ENCODE data around the gene CACHD1. TPM values are rescaled to one million over a fixed set of nuclear protein-coding genes. Genes with fewer than 3 reads are reported as not detected.

CACHD1 gene
- total RNA-seq, 2 donors from 2014 or later = 6.9 to 12.3 TPM

- DNase-seq (ENCODE audit: low spot score) = no peak
- intact Hi-C loops (cut with DNase I) = loop anchor here in 1 of 2 donors (10.0 kb wide), 1 partner anchor 379 kb away; no protein-coding TSS in a partner anchor
Observed at GRCh38 chr1:64664299-64664698, 194.4 kb downstream of the CACHD1 start.

GRCh38 chr1:64669098-64669675 lies 199.3 kb downstream of the CACHD1 start:
- intact Hi-C loops (cut with DNase I) = loop anchor here in 1 of 2 donors (10.0 kb wide), 1 partner anchor 384 kb away; no protein-coding TSS in a partner anchor

DNA sequence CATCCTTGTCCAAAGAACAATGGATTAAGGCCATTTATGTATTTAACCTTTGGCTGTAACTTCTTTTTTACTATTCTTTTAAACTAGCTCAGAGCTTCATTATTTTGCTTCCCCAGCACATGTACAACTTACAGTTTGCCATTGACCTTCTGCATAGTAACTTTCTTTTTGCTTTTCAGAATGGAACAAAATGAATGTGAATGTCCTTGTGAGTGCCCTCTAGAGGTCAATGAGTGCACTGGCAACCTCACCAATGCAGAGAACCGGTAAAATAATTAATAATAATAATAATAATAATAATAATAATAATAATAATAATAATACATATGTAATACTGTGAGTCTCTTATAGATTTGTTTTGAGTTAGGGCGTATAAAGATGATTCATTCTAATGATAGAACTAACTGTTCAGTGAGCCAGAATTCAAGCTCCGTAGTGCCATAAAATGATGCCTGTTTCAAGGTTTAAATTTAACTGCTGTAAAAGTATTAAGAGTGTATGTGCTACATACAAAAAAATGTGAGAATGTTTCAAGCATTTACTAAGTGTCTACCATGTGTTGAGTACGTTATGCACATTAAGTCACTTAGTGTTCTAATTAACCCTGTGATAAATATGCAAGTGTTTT lies 205.9 kb downstream of the CACHD1 start:
- no peak for DNase-seq (ENCODE audit: low spot score)
- intact Hi-C loops (cut with DNase I) = no loop called here

More at GRCh38 chr1:64669098-64669675, 199.3 kb downstream of the CACHD1 start:
- DNase-seq (ENCODE audit: low spot score) = no peak

DNA sequence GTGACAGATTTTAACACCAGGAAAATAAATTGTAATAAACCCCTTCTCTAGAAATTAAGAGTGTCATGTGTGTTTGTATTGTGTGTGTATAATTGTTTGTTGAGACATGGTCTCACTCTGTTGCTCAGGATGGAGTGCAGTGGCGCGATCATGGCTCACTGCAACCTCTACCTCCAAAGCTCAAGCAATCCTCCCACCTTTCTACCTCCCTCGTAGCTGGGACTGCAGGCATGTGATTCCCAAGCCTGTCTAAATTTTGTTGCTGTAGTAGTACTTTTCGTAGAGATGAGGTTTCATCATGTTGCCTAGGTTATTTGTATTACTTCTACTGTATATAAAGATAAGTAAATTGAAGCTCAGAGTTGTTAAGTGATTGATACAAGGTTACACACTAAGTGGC lies 206.5 kb downstream of the CACHD1 start:
- intact Hi-C loops (cut with DNase I) = no loop called here
- DNase-seq (ENCODE audit: low spot score) = no peak

- DNase-seq (ENCODE audit: low spot score) = no peak
Observed at GRCh38 chr1:64677532-64677931, 207.6 kb downstream of the CACHD1 start.

GRCh38 chr1:64678366-64678765 lies 208.4 kb downstream of the CACHD1 start:
- intact Hi-C loops (cut with DNase I) = no loop called here
- DNase-seq (ENCODE audit: low spot score) = no peak

More at GRCh38 chr1:64677532-64677931, 207.6 kb downstream of the CACHD1 start:
- intact Hi-C loops (cut with DNase I) = no loop called here

GRCh38 chr1:64679177-64679576 lies 209.2 kb downstream of the CACHD1 start:
- intact Hi-C loops (cut with DNase I) = no loop called here

DNA sequence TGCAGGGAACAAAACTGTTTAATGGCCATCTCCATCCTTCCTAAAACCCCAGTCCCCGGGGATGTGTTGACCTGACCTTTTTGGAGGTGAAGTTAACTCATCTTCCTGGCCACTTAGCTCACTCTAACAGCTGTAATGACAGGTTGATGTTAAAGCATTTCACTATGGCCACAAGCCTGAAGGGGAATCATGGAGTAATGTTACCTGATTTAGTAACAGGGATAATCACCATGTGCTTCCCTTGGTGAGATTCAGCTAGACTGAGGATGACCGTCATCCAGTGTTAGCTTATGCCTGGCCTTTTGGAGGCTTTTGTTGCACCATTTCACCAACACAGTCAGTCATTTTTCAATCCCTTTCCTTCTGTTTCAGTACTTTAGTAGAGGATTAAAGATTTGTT lies 210.7 kb downstream of the CACHD1 start:
- no peak for DNase-seq (ENCODE audit: low spot score)
- intact Hi-C loops (cut with DNase I) = loop anchor here in 1 of 2 donors (10.0 kb wide), 1 partner anchor 144 kb away; no protein-coding TSS in a partner anchor

More at GRCh38 chr1:64679177-64679576, 209.2 kb downstream of the CACHD1 start:
- DNase-seq (ENCODE audit: low spot score) = no peak

DNA sequence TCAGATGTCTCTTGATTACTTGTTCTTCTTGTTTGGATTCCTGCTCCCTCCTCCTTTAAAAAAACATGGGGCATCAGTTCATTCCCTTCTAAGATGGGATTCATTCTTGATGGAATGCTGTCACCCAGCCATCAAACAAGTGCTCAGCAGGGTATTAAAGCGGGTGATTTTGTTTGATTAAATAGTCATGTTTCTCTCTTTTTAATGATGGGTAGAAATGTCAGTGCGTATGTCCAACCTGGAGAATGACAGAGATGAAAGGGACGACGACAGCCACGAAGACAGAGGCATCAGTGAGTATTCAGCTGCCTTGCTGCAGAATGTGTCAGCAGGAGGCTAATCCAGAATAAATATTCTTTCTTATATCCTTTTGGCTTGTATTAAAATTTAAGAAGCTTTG lies 211.1 kb downstream of the CACHD1 start:
- intact Hi-C loops (cut with DNase I) = loop anchor here in 1 of 2 donors (10.0 kb wide), 1 partner anchor 144 kb away; no protein-coding TSS in a partner anchor
- DNase-seq (ENCODE audit: low spot score) = no peak

DNA sequence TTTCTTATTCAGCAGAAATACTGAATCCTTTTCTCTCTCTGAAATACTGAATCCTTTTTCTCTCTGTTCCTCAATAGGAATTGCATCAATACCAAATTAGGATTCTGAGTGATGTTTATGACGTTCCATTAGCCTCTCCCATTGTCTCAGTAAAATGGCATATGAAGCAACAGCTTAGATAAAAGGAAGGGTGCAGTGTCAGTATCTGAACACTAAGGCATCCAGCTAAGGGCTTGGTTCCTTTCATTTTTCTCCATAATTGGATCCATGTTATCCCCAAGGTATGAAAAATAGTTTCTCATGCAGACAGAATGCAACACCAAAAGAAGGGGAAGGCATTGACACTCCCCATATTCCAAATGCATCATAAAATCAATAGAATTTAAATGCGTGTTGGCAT lies 213.5 kb downstream of the CACHD1 start:
- intact Hi-C loops (cut with DNase I) = loop anchor here in 1 of 2 donors (10.0 kb wide), 1 partner anchor 141 kb away; no protein-coding TSS in a partner anchor

DNA sequence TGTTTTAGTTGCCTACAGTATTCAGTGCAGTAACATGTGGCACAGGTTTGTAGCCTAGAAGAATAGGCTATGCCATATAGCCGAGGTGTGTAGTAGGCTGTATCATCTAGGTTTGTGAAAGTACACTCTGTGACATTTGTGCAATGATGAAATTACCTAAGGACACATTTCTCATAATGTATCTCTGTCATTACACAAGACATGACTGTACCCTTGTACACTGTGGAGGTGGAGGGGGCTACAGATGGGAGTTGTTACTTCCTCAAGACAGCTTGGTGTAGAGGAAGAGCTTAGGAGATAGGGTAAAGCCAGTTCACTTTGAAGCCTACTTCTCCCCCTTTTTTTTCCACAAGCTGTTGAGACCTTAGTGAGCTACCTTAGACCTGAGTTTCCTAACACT lies 215.3 kb downstream of the CACHD1 start:
- intact Hi-C loops (cut with DNase I) = loop anchor here in 1 of 2 donors (10.0 kb wide), 1 partner anchor 140 kb away; no protein-coding TSS in a partner anchor
- no peak for DNase-seq (ENCODE audit: low spot score)

More for the DNA sequence above, 213.5 kb downstream of the CACHD1 start:
- no peak for DNase-seq (ENCODE audit: low spot score)

DNA sequence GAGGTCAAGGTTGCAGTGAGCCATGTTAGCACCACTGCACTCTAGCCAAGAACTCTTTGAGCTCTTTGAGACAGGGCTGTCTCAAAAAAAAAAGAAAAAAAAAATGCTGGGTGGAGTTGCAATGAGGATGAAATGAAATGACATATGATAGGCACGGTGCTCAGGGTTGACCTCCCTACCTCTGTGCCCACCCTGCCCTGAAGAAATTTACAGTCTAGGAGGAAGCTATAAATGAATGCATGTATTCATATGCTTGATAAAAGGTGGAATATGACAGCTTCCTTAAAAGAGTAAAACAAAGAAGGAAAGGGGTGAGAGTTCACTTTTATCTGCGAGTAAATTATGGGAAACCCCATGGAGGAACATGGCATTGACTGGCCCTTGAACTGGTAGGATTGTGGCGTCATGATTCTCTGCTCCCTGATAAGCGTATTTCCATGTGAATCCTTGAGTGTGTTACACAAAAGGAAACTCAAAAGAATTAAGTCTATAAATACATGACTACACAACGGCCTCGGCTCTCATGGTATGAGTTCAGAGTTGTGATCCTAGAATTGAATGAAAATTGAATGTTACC lies 215.9 kb downstream of the CACHD1 start:
- intact Hi-C loops (cut with DNase I) = loop anchor here in 1 of 2 donors (10.0 kb wide), 1 partner anchor 139 kb away; no protein-coding TSS in a partner anchor
- no peak for DNase-seq (ENCODE audit: low spot score)

DNA sequence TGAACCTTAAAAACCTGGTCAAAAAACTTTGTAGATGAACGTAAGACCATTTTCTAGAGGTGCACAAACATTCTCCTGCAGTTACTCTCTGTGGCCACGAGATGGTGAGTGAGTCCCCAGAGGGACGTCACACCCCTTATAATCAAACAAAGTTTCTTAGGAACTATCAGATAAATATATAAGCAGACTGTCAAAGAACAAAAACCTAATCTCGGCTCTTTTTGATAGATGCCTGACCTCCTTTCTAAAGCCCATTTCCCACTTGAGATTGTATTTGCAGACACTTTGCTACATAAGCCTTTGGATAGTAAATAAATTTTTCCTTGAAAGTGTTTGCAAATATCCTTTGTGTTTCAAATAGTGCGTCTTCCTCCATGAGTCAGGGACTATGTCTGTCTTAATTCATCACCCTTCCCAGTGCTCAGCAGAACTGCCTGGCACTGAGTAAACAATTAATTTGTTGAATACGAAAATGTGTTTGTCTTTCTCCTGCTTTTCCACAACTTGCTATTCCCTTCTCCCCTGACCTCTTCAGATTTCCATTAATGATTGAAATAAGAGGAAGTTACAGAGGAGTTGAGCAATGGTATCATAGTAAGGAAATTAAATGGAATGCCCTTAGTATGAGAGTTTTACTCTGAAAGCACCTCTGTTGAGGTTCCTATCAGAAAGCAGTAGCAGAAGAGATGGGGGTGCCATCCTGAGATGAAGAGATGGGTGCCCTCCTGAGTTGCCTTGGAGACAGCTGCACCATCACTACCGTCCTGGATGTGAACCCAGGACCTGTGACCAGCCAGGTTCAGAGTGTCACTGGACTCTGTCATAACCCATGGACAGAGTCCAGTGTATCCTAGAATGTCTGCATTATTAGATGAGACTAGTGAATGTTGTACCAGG lies 217.1 kb downstream of the CACHD1 start:
- no peak for DNase-seq (ENCODE audit: low spot score)
- intact Hi-C loops (cut with DNase I) = loop anchor here in 1 of 2 donors (10.0 kb wide), 1 partner anchor 138 kb away; no protein-coding TSS in a partner anchor

DNA sequence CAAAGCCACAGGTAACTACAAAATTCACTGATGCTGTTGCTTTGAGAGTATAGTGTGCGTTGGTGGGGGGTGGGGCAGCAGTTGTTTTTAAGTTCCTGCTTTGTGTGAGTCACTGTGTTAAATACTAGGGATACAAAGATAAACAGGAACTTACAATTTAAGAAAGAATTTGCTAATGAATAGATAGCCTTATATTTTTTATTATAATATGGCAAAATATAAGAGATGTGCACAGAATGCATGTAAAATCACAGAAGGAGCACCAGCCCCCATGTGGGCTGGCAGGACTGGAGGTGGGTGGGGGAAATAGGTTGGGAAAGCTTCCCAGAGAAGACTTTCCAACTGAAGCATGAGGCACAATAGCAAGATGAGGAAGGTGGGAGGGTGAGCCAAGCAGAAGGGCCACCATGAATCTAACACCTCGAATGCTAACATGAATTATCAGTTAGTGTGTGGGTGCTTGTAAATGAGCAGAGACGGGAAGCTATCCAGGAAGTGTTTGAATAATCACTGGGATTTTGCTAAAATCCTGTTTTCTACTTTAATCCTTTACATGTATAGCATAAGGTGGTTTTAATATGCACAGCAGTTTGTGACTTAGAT lies 217.9 kb downstream of the CACHD1 start:
- intact Hi-C loops (cut with DNase I) = loop anchor here in 1 of 2 donors (10.0 kb wide), 1 partner anchor 137 kb away; no protein-coding TSS in a partner anchor
- DNase-seq (ENCODE audit: low spot score) = no peak

DNA sequence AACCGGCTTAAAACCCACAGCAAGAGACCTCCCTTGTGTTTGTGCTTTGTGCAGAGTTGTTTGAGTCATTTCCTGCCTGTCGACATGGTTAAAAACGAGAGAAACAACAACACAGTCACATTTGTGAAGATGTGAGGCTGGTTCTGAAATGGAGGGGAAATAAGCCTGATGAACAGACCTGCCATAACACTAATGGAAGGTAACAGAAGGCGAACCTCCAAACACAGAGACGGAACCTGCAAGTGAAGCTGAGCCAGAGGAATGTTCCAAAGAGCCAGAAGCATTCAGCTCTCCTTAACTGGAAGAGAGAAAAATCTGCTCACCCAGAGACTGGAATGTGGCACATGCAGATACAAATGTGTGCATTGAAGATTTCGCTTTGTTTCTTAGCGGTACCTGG lies 221.7 kb downstream of the CACHD1 start:
- intact Hi-C loops (cut with DNase I) = no loop called here
- no peak for DNase-seq (ENCODE audit: low spot score)

- intact Hi-C loops (cut with DNase I) = no loop called here
- no peak for DNase-seq (ENCODE audit: low spot score)
Observed at GRCh38 chr1:64692911-64693310, 223.0 kb downstream of the CACHD1 start.

- no peak for DNase-seq (ENCODE audit: low spot score)
- intact Hi-C loops (cut with DNase I) = no loop called here
Observed at GRCh38 chr1:64693406-64693805, 223.5 kb downstream of the CACHD1 start.

- intact Hi-C loops (cut with DNase I) = loop anchor here in 1 of 2 donors (1.0 kb wide), 1 partner anchor 34 kb away; no protein-coding TSS in a partner anchor
- no peak for DNase-seq (ENCODE audit: low spot score)
Observed at GRCh38 chr1:64696879-64697278, 226.9 kb downstream of the CACHD1 start.

DNA sequence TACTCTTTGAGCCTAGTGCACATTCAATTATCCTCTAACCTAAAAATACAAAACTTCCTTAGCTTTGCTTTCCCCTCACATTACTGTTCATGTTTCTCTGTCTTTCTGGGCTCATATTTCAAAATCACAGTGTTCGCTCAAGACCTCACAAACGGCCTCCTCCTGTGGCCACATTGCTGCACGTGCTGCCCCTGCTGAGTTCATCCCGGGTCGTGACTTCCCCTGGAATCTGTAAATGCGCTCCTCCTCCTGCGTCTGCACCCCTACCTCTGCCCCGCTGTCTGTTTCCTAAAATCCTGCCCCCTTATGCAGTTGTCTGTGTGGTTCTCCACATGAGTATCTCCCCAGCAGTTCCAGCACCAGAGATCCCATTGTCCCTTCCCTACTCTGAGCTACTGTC lies 229.4 kb downstream of the CACHD1 start:
- intact Hi-C loops (cut with DNase I) = no loop called here

More for the DNA sequence above, 229.4 kb downstream of the CACHD1 start:
- no peak for DNase-seq (ENCODE audit: low spot score)
